GM18520 (cell line): ENCODE results near the gene C19orf67.

Experiments
- ATAC-seq: cut with Tn5 transposase; IDR thresholded peaks from one replicate; pipeline ENCODE4 v1.9.1; 2021; ENCODE audit not compliant: unreplicated experiment

The C19orf67 gene

GRCh38 chr19:14031719-14032480 is 53.7 kb downstream of the C19orf67 start, which contains the start of gene IL27RA:
TSS of gene IL27RA (plus strand) at chr19:14031762. CDS start at chr19:14031873, 111 bp downstream.
- no peak for ATAC-seq
